Heart left ventricle (tissue), 13 donors: ENCODE measurements around the gene ZMIZ1.

Source experiments
- POLR2A ChIP-seq, 2 donors: fragments of 450-650 bp; IDR thresholded peaks; one replicate each; pipeline ENCODE4 v1.6.1; 2017; ENCODE audit warnings: antibody characterized with exemption in 2 of 2, mild to moderate bottlenecking in 2 of 2, moderate library complexity in 2 of 2
- TF ChIP-seq, protein P1 (sequence below), 12 donors: fragments of 200-600 bp; sonication (generic) in 4 of 12; IDR thresholded peaks; one replicate each; pipeline versions ENCODE4 v1.5.0 to v1.8.0; 2018 to 2022; ENCODE audit warnings: antibody characterized with exemption in 12 of 12, mild to moderate bottlenecking in 5 of 12
- donor health status: ischemic (EF 13 %, LVEDD 7.1; RV severe dilation, severe dysfunction).
- donor health status: DM: no; HTN: yes; CAD: no.
- donor health status: DM: no; HTN: no; CAD: no.
- donor health status: ischemic (EF 25% LVEDD 6.9; RV normal size, moderate dysfunction).
- donor health status: ischemic (EF 25% LVEDD 5.7; RV mildly dilated, moderate dysfunction).
- donor health status: ischemic (EF 35%, LVEDD 5.7; RV mildly dilated, moderate dysfunction).
- donor health status: nonischemic (EF 11% LVEDD 7.7; RV severe dilation, severe dysfunction).
- donor health status: DM: yes; HTN: yes; CAD: no.
- donor health status: PGD.
- donor health status: ischemic (EF 29% LVEDD 5.4; RV normal size, mild dysfunction).
- donor health status: nonischemic (EF 23%, LVEDD 6.1; RV moderate dilation, normal function).

GRCh38 chr10:79030705-79031104 lies 38.1 kb upstream of the ZMIZ1 start:
- TF ChIP-seq, protein P1, sequence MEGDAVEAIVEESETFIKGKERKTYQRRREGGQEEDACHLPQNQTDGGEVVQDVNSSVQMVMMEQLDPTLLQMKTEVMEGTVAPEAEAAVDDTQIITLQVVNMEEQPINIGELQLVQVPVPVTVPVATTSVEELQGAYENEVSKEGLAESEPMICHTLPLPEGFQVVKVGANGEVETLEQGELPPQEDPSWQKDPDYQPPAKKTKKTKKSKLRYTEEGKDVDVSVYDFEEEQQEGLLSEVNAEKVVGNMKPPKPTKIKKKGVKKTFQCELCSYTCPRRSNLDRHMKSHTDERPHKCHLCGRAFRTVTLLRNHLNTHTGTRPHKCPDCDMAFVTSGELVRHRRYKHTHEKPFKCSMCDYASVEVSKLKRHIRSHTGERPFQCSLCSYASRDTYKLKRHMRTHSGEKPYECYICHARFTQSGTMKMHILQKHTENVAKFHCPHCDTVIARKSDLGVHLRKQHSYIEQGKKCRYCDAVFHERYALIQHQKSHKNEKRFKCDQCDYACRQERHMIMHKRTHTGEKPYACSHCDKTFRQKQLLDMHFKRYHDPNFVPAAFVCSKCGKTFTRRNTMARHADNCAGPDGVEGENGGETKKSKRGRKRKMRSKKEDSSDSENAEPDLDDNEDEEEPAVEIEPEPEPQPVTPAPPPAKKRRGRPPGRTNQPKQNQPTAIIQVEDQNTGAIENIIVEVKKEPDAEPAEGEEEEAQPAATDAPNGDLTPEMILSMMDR (IDR thresholded peaks at IDR 0.05) = no peak
- TF ChIP-seq POLR2A (IDR thresholded peaks at IDR 0.05) = no peak
